ENCODE measurements around the gene RASAL3. TPM values are rescaled to one million over a fixed set of nuclear protein-coding genes. Genes with fewer than 3 reads are reported as not detected.
"Not testable (repeated sequence)": the region's sequence is repeated elsewhere in the genome, so short reads cannot be mapped to it uniquely, and the experiment has no call there.

Gene RASAL3
- total RNA-seq, 4 donors from 2014 or later, result 0.51 to 4.3 (median 1.1) TPM; not detected in 1

DNA sequence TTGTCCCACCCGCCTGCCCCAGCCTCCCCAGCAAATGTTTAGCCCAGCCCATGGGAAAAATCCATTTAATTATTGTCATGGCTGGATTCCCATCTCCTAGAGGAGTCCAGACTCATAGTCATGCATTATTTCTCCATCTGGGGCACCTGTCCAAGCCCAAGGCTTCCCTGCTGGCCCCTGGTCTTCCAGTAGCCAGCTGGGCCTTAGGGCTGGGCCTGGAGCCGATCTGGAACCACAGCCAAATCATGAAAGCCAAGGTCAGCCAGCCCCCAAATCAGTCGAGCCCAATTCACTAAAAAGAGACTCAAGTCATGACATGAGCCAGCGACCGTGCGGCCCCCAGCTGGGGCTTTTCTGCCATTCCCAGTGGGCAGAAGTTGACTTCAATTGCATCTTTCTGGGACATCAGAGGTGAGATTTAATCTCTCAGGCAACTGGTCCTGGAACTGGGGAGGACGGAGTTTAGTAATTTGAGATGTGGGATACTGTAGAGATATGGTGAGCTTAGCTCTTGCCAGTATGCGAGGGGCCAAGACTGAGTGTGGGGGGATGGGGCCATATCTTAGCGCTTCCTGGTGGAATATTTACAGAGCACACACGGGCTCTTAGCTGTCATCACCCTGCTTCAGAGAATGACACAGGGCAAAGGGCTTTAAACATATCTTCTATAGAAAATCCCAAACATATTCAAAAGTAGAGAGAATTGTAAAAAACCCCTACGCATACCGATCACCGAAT, 24.3 kb upstream of the RASAL3 start:
- intact Hi-C loops (cut with DNase I; ENCODE audit: low total_unique reads), result no loop called here
- no peaks in the 10 kb centered on the region for H3K4me1 ChIP-seq
- no peak overlapping the region for H3K4me3 ChIP-seq
- TF ChIP-seq POLR2A (IDR thresholded peaks at IDR 0.05), result no peak
- TF ChIP-seq, protein P1, sequence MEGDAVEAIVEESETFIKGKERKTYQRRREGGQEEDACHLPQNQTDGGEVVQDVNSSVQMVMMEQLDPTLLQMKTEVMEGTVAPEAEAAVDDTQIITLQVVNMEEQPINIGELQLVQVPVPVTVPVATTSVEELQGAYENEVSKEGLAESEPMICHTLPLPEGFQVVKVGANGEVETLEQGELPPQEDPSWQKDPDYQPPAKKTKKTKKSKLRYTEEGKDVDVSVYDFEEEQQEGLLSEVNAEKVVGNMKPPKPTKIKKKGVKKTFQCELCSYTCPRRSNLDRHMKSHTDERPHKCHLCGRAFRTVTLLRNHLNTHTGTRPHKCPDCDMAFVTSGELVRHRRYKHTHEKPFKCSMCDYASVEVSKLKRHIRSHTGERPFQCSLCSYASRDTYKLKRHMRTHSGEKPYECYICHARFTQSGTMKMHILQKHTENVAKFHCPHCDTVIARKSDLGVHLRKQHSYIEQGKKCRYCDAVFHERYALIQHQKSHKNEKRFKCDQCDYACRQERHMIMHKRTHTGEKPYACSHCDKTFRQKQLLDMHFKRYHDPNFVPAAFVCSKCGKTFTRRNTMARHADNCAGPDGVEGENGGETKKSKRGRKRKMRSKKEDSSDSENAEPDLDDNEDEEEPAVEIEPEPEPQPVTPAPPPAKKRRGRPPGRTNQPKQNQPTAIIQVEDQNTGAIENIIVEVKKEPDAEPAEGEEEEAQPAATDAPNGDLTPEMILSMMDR (IDR thresholded peaks at IDR 0.05), result no peak
- H3K27me3 ChIP-seq, result no peaks in the 10 kb centered on the region
- H3K36me3 ChIP-seq, result no peaks in the 10 kb centered on the region
- peak; percentile 26 to 28 for DNase-seq
- H3K27ac ChIP-seq, result no peak overlapping the region
- no peaks in the 10 kb centered on the region for H3K9me3 ChIP-seq

DNA sequence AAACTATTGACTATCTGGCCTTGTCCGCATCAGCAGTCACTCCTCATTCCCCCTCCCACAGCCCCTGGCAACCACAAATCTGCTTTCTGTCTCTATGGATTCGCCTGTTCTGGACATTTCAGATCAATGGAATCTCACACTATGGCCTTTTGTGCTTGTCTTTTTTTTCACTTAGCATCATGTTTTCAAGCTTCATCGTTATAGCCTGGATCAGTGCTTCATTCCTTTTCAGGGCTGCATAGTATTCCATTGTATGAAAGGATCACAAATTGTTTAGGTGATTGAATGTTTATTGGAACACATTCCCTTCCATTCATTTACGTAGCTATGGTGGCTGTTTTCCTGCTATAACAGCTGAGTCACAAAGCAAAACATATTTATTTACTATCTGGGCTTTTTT, 22.7 kb upstream of the RASAL3 start:
- no peak overlapping the region for H3K27ac ChIP-seq
- H3K4me3 ChIP-seq, result no peak overlapping the region
- TF ChIP-seq, protein P1 (IDR thresholded peaks at IDR 0.05), result no peak
- no peak for TF ChIP-seq POLR2A (IDR thresholded peaks at IDR 0.05)
- H3K4me1 ChIP-seq, result no peaks in the 10 kb centered on the region
- DNase-seq, result no peak
- intact Hi-C loops (cut with DNase I; ENCODE audit: low total_unique reads), result no loop called here
- H3K27me3 ChIP-seq, result no peaks in the 10 kb centered on the region
- H3K9me3 ChIP-seq, result no peaks in the 10 kb centered on the region
- no peaks in the 10 kb centered on the region for H3K36me3 ChIP-seq

DNA sequence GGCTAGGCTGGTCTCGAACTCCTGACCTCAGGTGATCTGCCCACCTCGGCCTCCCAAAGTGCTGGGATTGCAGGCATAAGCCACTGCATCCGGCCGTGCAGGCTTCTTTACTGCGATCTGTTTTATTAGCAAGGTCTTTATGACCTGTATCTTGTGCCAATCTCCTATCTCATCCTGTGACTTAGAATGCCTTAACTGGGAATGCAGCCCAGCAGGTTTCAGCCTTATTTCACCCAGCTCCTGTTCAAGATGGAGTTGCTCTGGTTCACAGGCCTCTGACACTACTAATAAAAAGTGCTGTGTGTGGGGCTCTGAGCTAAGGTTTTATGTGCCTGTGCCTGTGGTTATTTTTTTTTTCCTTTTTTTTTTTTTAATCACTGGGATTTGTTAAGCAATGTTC, 21.4 kb upstream of the RASAL3 start:
- H3K4me1 ChIP-seq; H3K36me3 ChIP-seq; H3K4me3 ChIP-seq; H3K27me3 ChIP-seq; intact Hi-C loops (cut with DNase I; ENCODE audit: low total_unique reads); H3K9me3 ChIP-seq: not testable (repeated sequence)
- peak in 1 of 2 donors; percentile 62 for DNase-seq
- H3K27ac ChIP-seq, result peak overlapping the region in 1 of 2 donors; percentile 48

DNA sequence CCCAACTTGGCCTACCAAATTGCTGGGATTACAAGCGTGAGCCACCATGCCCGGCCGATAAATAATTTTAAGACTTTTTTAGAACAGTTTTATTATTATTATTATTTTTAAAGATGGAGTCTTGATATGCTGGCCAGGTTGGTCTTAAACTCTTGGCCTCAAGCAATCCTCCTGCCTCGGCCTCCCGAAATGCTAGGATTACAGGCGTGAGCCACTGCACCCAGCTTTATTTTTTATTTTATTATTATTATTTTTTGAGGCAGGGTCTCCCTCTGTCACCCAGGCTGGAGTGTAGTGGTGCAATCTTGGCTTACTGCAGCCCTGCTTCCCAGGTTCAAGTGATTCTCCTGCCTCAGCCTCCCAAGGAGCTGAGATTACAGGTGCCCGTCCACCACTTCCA, 16.7 kb upstream of the RASAL3 start:
- H3K4me3 ChIP-seq; DNase-seq; H3K36me3 ChIP-seq; intact Hi-C loops (cut with DNase I; ENCODE audit: low total_unique reads); H3K27me3 ChIP-seq; H3K4me1 ChIP-seq; H3K27ac ChIP-seq; H3K9me3 ChIP-seq: not testable (repeated sequence)

DNA sequence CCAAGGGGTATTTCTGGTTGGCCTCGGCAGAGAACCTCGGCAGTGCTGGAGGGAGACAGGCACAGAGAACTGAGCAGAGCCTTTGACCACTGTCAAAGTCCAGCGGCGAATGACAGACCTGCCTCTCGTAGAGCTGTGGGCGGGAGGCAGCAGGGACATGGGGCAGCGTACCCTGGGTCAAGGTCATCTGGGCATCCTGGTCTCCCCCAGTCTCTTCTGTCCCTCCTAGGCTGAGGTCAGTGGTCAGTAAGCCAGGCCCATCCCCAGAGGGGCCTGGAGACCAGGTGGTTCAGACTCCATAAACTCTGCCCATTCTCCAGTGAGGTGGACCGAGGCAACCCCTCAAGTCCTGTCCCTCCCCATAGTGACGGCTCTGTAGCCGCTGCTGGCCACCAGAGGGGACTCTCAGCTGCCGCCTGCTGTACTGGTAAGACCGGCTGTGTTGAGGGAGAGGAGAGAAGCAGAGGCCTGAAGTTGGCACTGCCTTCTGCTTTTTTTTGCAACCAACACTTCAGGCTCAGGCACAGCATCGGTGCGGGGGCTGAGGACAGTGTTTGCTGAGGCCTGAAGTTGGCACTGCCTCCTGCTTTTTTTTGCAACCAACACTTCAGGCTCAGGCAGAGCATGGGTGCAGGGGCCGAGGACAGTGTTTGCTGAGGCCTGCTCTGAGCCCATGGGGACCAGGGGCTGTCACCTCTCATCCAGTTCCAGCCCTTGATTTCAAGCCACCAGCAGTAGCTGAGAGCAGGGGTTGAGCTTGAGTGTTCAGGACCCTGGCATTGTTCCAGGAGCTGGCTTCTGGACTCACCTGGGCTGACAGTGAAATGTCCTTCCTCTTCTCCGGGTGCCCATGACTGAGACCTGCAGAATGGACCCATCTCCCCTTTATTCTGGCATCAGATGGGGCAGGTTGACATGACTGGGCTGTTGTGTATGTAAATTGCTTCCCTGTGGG, 15.3 kb upstream of the RASAL3 start, which contains the start of gene PGLYRP2:
Gene PGLYRP2 (minus strand): TSS at position 111 of the 955 bp plus-strand sequence. CDS start 130 bp downstream, outside the sequence.
- intact Hi-C loops (cut with DNase I; ENCODE audit: low total_unique reads), result no loop called here
- H3K27ac ChIP-seq, result no peak within 1 kb of the TSS
- no peak within 1 kb of the TSS for H3K4me3 ChIP-seq
- H3K9me3 ChIP-seq, result no peaks in the 10 kb centered on the region
- no peaks in the 10 kb centered on the region for H3K27me3 ChIP-seq
- DNase-seq, result no peak
- no peaks in the 10 kb centered on the region for H3K36me3 ChIP-seq
- TF ChIP-seq, protein P1 (IDR thresholded peaks at IDR 0.05), result peak in 3 of 4 experiments; percentile 22 to 30 (median 26)
- TF ChIP-seq POLR2A (IDR thresholded peaks at IDR 0.05), result no peak
- H3K4me1 ChIP-seq, result no peaks in the 10 kb centered on the region

DNA sequence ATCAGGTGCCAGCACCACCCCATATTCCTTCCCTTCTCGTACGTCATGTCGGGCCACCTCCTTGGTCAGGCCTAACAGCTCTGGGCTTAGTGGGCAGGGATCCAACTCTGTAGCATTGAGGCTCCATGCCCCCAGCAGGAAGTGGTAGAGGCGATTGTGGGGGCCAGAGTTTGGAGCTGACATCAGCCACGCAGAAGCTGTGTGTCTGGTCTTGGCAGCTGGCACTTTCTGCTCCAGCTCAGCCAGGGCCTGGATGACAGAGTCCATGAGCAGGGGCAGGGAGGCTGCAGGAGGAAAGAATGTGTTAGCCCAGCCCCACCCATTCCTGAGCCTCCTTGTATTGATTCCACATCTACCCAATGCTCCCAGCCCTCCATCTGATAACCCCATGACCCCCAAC, 12.0 kb upstream of the RASAL3 start:
- Histone ChIP-seq H3K27me3 (no peaks in the 10 kb centered on the region), H3K4me3 (no peak overlapping the region), H3K9me3 (no peaks in the 10 kb centered on the region), H3K36me3 (no peaks in the 10 kb centered on the region), H3K4me1 (no peaks in the 10 kb centered on the region), H3K27ac (no peak overlapping the region)
- DNase-seq, result no peak
- TF ChIP-seq, protein P1 (IDR thresholded peaks at IDR 0.05), result no peak
- no peak for TF ChIP-seq POLR2A (IDR thresholded peaks at IDR 0.05)
- intact Hi-C loops (cut with DNase I; ENCODE audit: low total_unique reads), result no loop called here
